ENCODE results near the gene TIMP3.

The TIMP3 gene

GRCh38 chr22:32882774-32883530 is 81.4 kb downstream of the TIMP3 start:
- no peak for DNase-seq (ENCODE audit: low spot score)

GRCh38 chr22:32887324-32887980 is 85.9 kb downstream of the TIMP3 start:
- no peak for DNase-seq (ENCODE audit: low spot score)

GRCh38 chr22:32888976-32889375 is 87.5 kb downstream of the TIMP3 start:
- DNase-seq (ENCODE audit: low spot score): no peak

GRCh38 chr22:32896891-32897290 is 95.4 kb downstream of the TIMP3 start:
- DNase-seq (ENCODE audit: low spot score): no peak

GRCh38 chr22:32897400-32897799 is 95.9 kb downstream of the TIMP3 start:
- no peak for DNase-seq (ENCODE audit: low spot score)

- no peak for DNase-seq (ENCODE audit: low spot score)
These were observed 99.6 kb downstream of the TIMP3 start for GRCh38 chr22:32900886-32901635.

GRCh38 chr22:32901925-32902324 is 100.4 kb downstream of the TIMP3 start:
- no peak for DNase-seq (ENCODE audit: low spot score)

- no peak for DNase-seq (ENCODE audit: low spot score)
These were observed 102.0 kb downstream of the TIMP3 start for GRCh38 chr22:32903507-32903906.

GRCh38 chr22:32904044-32904443 is 102.5 kb downstream of the TIMP3 start:
- peak; percentile 33 for DNase-seq (ENCODE audit: low spot score)

- DNase-seq (ENCODE audit: low spot score): no peak
These were observed 103.9 kb downstream of the TIMP3 start for GRCh38 chr22:32905400-32905799.

- DNase-seq (ENCODE audit: low spot score): no peak
These were observed 108.3 kb downstream of the TIMP3 start for GRCh38 chr22:32909581-32910428.

GRCh38 chr22:32910429-32910772 is 108.9 kb downstream of the TIMP3 start:
- no peak for DNase-seq (ENCODE audit: low spot score)

GRCh38 chr22:32911503-32911902 is 110.0 kb downstream of the TIMP3 start:
- DNase-seq (ENCODE audit: low spot score): no peak
